Heart left ventricle (tissue), 16 donors: ENCODE results near the gene MIF4GD. TPM values are rescaled to one million over a fixed set of nuclear protein-coding genes. Genes with fewer than 3 reads are reported as not detected.
A peak's percentile ranks its signal among the peaks of the same experiment; 100 is the strongest.

Source experiments
- ATAC-seq, 4 donors: fragments of 200-7000 bp; cut with Tn5 transposase; one replicate each; pipeline ENCODE4 v1.9.1; 2020 to 2022; ENCODE audit warnings: moderate library complexity in 4 of 4, mild to moderate bottlenecking in 3 of 4, moderate number of reproducible peaks in 1 of 4
- DNase-seq, 5 donors: peaks; one replicate each; pipeline ENCODE4 v3.0.0-alpha.2; 2020
- H3K27ac ChIP-seq, 12 donors: fragments of 200-600 bp; sonication (generic) in 4 of 12; one replicate each; pipeline versions ENCODE4 v1.5.0 to v1.8.0; 2016 to 2022; ENCODE audit warnings: mild to moderate bottlenecking in 2 of 12
- H3K27me3 ChIP-seq, 9 donors: fragments of 200-600 bp; sonication (generic) in 2 of 9; one replicate each; pipeline versions ENCODE4 v1.5.1 to v1.8.0; 2016 to 2022; ENCODE audit warnings: mild to moderate bottlenecking in 3 of 9
- H3K36me3 ChIP-seq, 9 donors: fragments of 200-600 bp; sonication (generic) in 2 of 9; one replicate each; pipeline versions ENCODE4 v1.5.0 to v1.8.0; 2018 to 2022; ENCODE audit warnings: mild to moderate bottlenecking in 2 of 9
- H3K4me1 ChIP-seq, 12 donors: fragments of 200-600 bp; sonication (generic) in 4 of 12; one replicate each; pipeline versions ENCODE4 v1.5.0 to v1.8.0; 2016 to 2022; ENCODE audit warnings: mild to moderate bottlenecking in 3 of 12
- H3K4me3 ChIP-seq, 12 donors: fragments of 200-600 bp; sonication (generic) in 4 of 12; one replicate each; pipeline versions ENCODE4 v1.5.0 to v1.8.0; 2017 to 2022; ENCODE audit warnings: mild to moderate bottlenecking in 9 of 12, moderate library complexity in 4 of 12
- H3K9me3 ChIP-seq, 12 donors: fragments of 200-600 bp; sonication (generic) in 4 of 12; one replicate each; pipeline versions ENCODE4 v1.5.0 to v1.8.0; 2016 to 2022; ENCODE audit warnings: mild to moderate bottlenecking in 1 of 12
- POLR2A ChIP-seq, 2 donors: fragments of 450-650 bp; IDR thresholded peaks; one replicate each; pipeline ENCODE4 v1.6.1; 2017; ENCODE audit warnings: antibody characterized with exemption in 2 of 2, mild to moderate bottlenecking in 2 of 2, moderate library complexity in 2 of 2
- WGBS, 4 donors: extraction: QIAGEN DNeasy Blood & Tissue Kit in 2 of 4; methylation state at CpG; one replicate each; pipeline versions ENCODE4 v1.1.5 to v1.1.7; 2013 to 2018; 5-methylcytosine and 5-hydroxymethylcytosine counted together
- intact Hi-C, 10 donors: fragments of 100-400 bp; cut with DNase I; formaldehyde crosslinking; loops; one replicate each; pipeline versions ENCODE4 v1.11.1 to v1.14.2; 2022
- polyA plus RNA-seq, 2 donors: library from polyadenylated mRNA; stranded (reverse); fragments of 200-250 nt; gene quantifications; one replicate each; pipeline ENCODE4 v1.2.3, GENCODE V29; 2013
- total RNA-seq, 9 donors: library from RNA; depleted of rRNA in 2 of 9; stranded (reverse); fragments of >200 nt in 2 of 9; fragmentation: NEBNext Ultra II Directional in 3 of 9; extraction: Animal tissue kit (Norgen Biotek cat#: 25700) in 3 of 9; gene quantifications; one replicate each; pipeline versions ENCODE4 v1.1.0 to v1.2.4, GENCODE V29; 2016 to 2023
- TF ChIP-seq, protein P1 (sequence below), 12 donors: fragments of 200-600 bp; sonication (generic) in 4 of 12; IDR thresholded peaks; one replicate each; pipeline versions ENCODE4 v1.5.0 to v1.8.0; 2018 to 2022; ENCODE audit warnings: antibody characterized with exemption in 12 of 12, mild to moderate bottlenecking in 5 of 12
- donor health status: ischemic (EF 13 %, LVEDD 7.1; RV severe dilation, severe dysfunction).
- donor health status: healthy with polysubstance abuse.
- donor health status: DM: no; HTN: yes; CAD: no.
- donor health status: DM: no; HTN: no; CAD: no.
- donor health status: ischemic (EF 25% LVEDD 6.9; RV normal size, moderate dysfunction).
- donor health status: ischemic (EF 25% LVEDD 5.7; RV mildly dilated, moderate dysfunction).
- donor health status: healthy.
- donor health status: DM: yes; HTN: yes; CAD: no.
- donor health status: ischemic (EF 35%, LVEDD 5.7; RV mildly dilated, moderate dysfunction).
- donor health status: nonischemic (EF 11% LVEDD 7.7; RV severe dilation, severe dysfunction).
- donor health status: DM: yes; HTN: yes; CAD: no.
- donor health status: PGD.
- donor health status: ischemic (EF 29% LVEDD 5.4; RV normal size, mild dysfunction).
- donor health status: nonischemic (EF 23%, LVEDD 6.1; RV moderate dilation, normal function).

Gene MIF4GD
- total and polyA plus RNA-seq, 11 donors = 8.6 to 34.7 (median 18.6) TPM

GRCh38 chr17:75267411-75268232 is 3.4 kb downstream of the MIF4GD start:
- ATAC-seq = no peak
- intact Hi-C loops = no loop called here

DNA sequence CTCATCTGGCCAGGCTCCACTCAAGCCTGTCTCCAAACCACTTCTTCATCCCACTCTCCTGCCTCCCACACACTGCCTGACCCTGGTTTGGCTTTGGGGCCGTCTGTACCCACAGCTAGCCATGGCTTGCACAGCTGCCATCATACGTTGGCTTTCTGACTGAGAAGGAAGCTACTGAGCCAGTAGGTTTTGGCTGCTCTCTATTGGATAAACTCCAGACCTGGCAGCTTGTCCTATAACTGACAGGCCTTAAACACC is 3.9 kb downstream of the MIF4GD start:
- Histone ChIP-seq H3K4me1 (peaks cover 2 to 60% (median 22%) of the 10 kb centered on the region in 12 donors), H3K36me3 (peaks cover 0 to 46% (median 42%) of the 10 kb centered on the region in 9 donors), H3K9me3 (no peaks in the 10 kb centered on the region), H3K27me3 (no peaks in the 10 kb centered on the region), H3K4me3 (no peak overlapping the region), H3K27ac (no peak overlapping the region)
- intact Hi-C loops = no loop called here
- no peak for DNase-seq
- TF ChIP-seq, protein P1, sequence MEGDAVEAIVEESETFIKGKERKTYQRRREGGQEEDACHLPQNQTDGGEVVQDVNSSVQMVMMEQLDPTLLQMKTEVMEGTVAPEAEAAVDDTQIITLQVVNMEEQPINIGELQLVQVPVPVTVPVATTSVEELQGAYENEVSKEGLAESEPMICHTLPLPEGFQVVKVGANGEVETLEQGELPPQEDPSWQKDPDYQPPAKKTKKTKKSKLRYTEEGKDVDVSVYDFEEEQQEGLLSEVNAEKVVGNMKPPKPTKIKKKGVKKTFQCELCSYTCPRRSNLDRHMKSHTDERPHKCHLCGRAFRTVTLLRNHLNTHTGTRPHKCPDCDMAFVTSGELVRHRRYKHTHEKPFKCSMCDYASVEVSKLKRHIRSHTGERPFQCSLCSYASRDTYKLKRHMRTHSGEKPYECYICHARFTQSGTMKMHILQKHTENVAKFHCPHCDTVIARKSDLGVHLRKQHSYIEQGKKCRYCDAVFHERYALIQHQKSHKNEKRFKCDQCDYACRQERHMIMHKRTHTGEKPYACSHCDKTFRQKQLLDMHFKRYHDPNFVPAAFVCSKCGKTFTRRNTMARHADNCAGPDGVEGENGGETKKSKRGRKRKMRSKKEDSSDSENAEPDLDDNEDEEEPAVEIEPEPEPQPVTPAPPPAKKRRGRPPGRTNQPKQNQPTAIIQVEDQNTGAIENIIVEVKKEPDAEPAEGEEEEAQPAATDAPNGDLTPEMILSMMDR (IDR thresholded peaks at IDR 0.05) = no peak
- no peak for TF ChIP-seq POLR2A (IDR thresholded peaks at IDR 0.05)
- ATAC-seq = no peak
- 45 to 58% (median 50%) methylated on average over 2 of the region's 2 CpGs for WGBS, 4 donors

More at GRCh38 chr17:75267411-75268232, 3.4 kb downstream of the MIF4GD start:
- H3K36me3 ChIP-seq = peaks cover 0 to 46% (median 42%) of the 10 kb centered on the region in 9 donors
- no peaks in the 10 kb centered on the region for H3K9me3 ChIP-seq
- H3K27ac ChIP-seq = peak overlapping the region in 1 of 12 donors; percentile 27
- TF ChIP-seq, protein P1 (IDR thresholded peaks at IDR 0.05) = no peak
- TF ChIP-seq POLR2A (IDR thresholded peaks at IDR 0.05) = no peak
- H3K4me1 ChIP-seq = peaks cover 0 to 60% (median 24%) of the 10 kb centered on the region in 12 donors
- H3K27me3 ChIP-seq = no peaks in the 10 kb centered on the region
- H3K4me3 ChIP-seq = no peak overlapping the region
- WGBS, 4 donors = 51 to 56% (median 53%) methylated on average over 6 to 14 of the region's 14 CpGs
- no peak for DNase-seq

GRCh38 chr17:75266316-75267152 is 4.5 kb downstream of the MIF4GD start:
- Histone ChIP-seq H3K27ac (no peak overlapping the region), H3K27me3 (no peaks in the 10 kb centered on the region), H3K9me3 (no peaks in the 10 kb centered on the region), H3K4me1 (peaks cover 2 to 57% (median 18%) of the 10 kb centered on the region in 12 donors), H3K4me3 (no peak overlapping the region), H3K36me3 (peaks cover 0 to 46% (median 42%) of the 10 kb centered on the region in 9 donors)
- DNase-seq (no peak), ATAC-seq (no peak)
- intact Hi-C loops = no loop called here
- TF ChIP-seq, protein P1 (IDR thresholded peaks at IDR 0.05) = no peak
- TF ChIP-seq POLR2A (IDR thresholded peaks at IDR 0.05) = no peak
- WGBS, 4 donors = 85 to 89% (median 89%) methylated on average over 12 to 13 of the region's 13 CpGs
